ENCODE results near the gene SCARB1. TPM values are rescaled to one million over a fixed set of nuclear protein-coding genes. Genes with fewer than 3 reads are reported as not detected.

The SCARB1 gene
- total and polyA plus RNA-seq, 2 donors (not counting 3 experiments of a cell fraction or from before 2014, with no cell fraction given) = 125 to 141 TPM

GRCh38 chr12:124805876-124806668 lies 57.6 kb downstream of the SCARB1 start:
- no TSS peak for BruUV-seq (replicated peaks)
- H3K9me3 ChIP-seq (replicated peaks; ENCODE audit: control insufficient read depth, insufficient read depth, low read length) = no peaks in the 10 kb centered on the region
- TF ChIP-seq FOS (IDR thresholded peaks at IDR 0.05; ENCODE audit: borderline replicate concordance, insufficient read depth, low read length) (no peak), GATA2 (IDR thresholded peaks at IDR 0.05; ENCODE audit: insufficient read depth, insufficient read length, low read depth, low read length) (no peak), CTCF (IDR thresholded peaks at IDR 0.05; ENCODE audit: extremely low read depth in 1 of 2, insufficient read depth in 1 of 2, low read depth in 1 of 2, low read length in 2 of 2) (no peak), JUN (IDR thresholded peaks at IDR 0.05; ENCODE audit: borderline replicate concordance, insufficient read depth, insufficient read length, low read depth) (no peak), MAX (IDR thresholded peaks at IDR 0.05; ENCODE audit: insufficient read depth, insufficient read length) (no peak), EZH2 (IDR thresholded peaks at IDR 0.05; ENCODE audit: borderline replicate concordance, low read depth, low read length, severe bottlenecking) (no peak), POLR2A (IDR thresholded peaks at IDR 0.05; ENCODE audit: low read depth, low read length) (no peak), POLR2AphosphoS5 (IDR thresholded peaks at IDR 0.05; ENCODE audit: insufficient read depth, low read depth, low read length) (no peak)
- H3K36me3 ChIP-seq (ENCODE audit: control insufficient read depth in 2 of 2, extremely low read depth in 1 of 2, insufficient read depth in 2 of 2, low read length in 2 of 2) = no peaks in the 10 kb centered on the region
- no peak overlapping the region for H3K4me2 ChIP-seq (ENCODE audit: insufficient read depth, low read length)
- ChIA-PET CTCF (no interaction called here), POLR2A (no interaction called here)
- no peaks in the 10 kb centered on the region for H3K27me3 ChIP-seq (ENCODE audit: control insufficient read depth in 2 of 2, insufficient read depth in 2 of 2, low read length in 2 of 2)
- no peaks in the 10 kb centered on the region for H3K4me1 ChIP-seq (ENCODE audit: control insufficient read depth, extremely low read depth, insufficient read depth, low read length)
- no peaks in the 10 kb centered on the region for H4K20me1 ChIP-seq (replicated peaks; ENCODE audit: control insufficient read depth, extremely low read depth, insufficient read depth, low read length)
- no peak for FAIRE-seq
- H3K9ac ChIP-seq (replicated peaks; ENCODE audit: extremely low read depth, insufficient read depth, low read length) = no peak overlapping the region
- no peaks in the 10 kb centered on the region for H3K79me2 ChIP-seq (ENCODE audit: control insufficient read depth, insufficient read depth, low read length)
- H3K9me1 ChIP-seq (replicated peaks; ENCODE audit: control insufficient read depth, extremely low read depth, insufficient read depth, low read length) = no peaks in the 10 kb centered on the region
- H3K4me3 ChIP-seq (replicated peaks in 1 of 3; ENCODE audit: insufficient read depth in 1 of 3, low read depth in 1 of 3, low read length in 3 of 3) = no peak overlapping the region
- H3K27ac ChIP-seq (ENCODE audit: insufficient read depth, low read depth, low read length) = no peak overlapping the region
- dilution Hi-C loops (cut with MboI; ENCODE audit: extremely low pct_ligation_motif_present, low sequenced_read_pairs) = no loop called here
- no peak for DNase-seq (ENCODE audit: low read depth, low spot score)
- intact Hi-C loops (cut with micrococcal nuclease) = no loop called here
- no peak overlapping the region for H2AFZ ChIP-seq (ENCODE audit: low read depth, low read length)
